Right ventricle myocardium superior (tissue), 1 donor: ENCODE data around the gene GABRB3. TPM values are rescaled to one million over a fixed set of nuclear protein-coding genes. Genes with fewer than 3 reads are reported as not detected.
"Not testable (repeated sequence)": the region's sequence is repeated elsewhere in the genome, so short reads cannot be mapped to it uniquely, and the experiment has no call there.

Experiments used
- ATAC-seq: fragments of 200-7000 bp; cut with Tn5 transposase; one replicate; pipeline ENCODE4 v1.9.1; 2020; ENCODE audit warnings: mild to moderate bottlenecking; ENCODE audit not compliant: poor library complexity
- DNase-seq: peaks from one replicate; pipeline ENCODE4 v3.0.0-alpha.2; 2020
- intact Hi-C: fragments of 100-400 bp; cut with DNase I; formaldehyde crosslinking; loops from one replicate; pipeline ENCODE4 v1.11.2; 2022
- total RNA-seq: library from RNA; stranded (reverse); fragmentation: NEBNext Ultra II Directional; extraction: Animal tissue kit (Norgen Biotek cat#: 25700); gene quantifications from one replicate; pipeline ENCODE4 v1.2.1, GENCODE V29; 2021
- donor health status: DM: no; HTN: yes; CAD: no; lungs with severe emphysema.

Gene GABRB3
- total RNA-seq, 1 donor from 2014 or later: 1.6 TPM

DNA sequence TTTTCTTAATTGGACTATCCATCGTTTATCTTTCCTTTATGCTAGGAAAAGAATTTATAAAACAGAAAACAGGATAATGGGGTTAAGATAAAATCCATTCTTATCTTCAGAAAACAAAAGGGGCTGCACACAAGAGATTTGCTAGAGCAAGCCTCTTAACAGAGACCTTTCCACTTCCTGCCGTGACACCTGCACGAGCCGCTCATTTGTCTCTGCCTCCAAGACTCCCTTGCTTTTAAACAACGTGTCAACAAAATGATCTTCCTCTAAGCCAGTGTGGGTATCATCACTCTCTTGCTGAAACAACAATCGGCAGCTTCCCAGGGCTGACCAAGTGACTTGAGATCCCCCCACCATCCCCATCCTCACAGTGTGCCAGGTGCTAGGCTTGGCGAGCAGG is 33.1 kb downstream of the GABRB3 start:
- intact Hi-C loops: no loop called here

GRCh38 chr15:26738996-26739395 is 33.9 kb downstream of the GABRB3 start:
- no peak for ATAC-seq

More for the DNA sequence above, 33.1 kb downstream of the GABRB3 start:
- ATAC-seq (no peak), DNase-seq (no peak)

GRCh38 chr15:26736502-26737248 is 36.2 kb downstream of the GABRB3 start:
- no peak for DNase-seq
- intact Hi-C loops: no loop called here
- ATAC-seq: no peak

More at GRCh38 chr15:26738996-26739395, 33.9 kb downstream of the GABRB3 start:
- no peak for DNase-seq
- intact Hi-C loops: no loop called here

DNA sequence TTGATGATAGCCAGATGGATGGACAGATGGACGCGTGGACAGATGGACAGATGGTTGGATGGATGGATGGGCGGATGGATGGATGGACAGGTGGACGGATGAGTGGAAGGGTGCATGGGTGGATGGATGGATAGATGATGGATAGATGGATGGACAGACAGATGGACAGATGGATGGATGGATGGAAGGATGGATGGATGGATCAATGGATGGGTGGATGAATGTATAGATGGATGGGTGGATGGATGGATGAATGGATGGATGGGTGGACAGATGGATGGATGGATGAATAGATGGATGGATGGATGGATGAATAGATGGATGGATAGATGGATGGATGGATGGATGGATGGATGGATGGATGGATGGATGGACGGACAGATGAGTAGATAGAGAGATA is 40.9 kb downstream of the GABRB3 start:
- ATAC-seq (no peak), DNase-seq (no peak)
- intact Hi-C loops: no loop called here

- intact Hi-C loops: no loop called here
Observed at GRCh38 chr15:26729581-26729980, 43.3 kb downstream of the GABRB3 start.

GRCh38 chr15:26729030-26729429 is 43.8 kb downstream of the GABRB3 start:
- DNase-seq (no peak), ATAC-seq (no peak)
- intact Hi-C loops: no loop called here

More at GRCh38 chr15:26729581-26729980, 43.3 kb downstream of the GABRB3 start:
- no peak for DNase-seq
- ATAC-seq: no peak

GRCh38 chr15:26724381-26725150 is 48.3 kb downstream of the GABRB3 start:
- intact Hi-C loops: no loop called here
- DNase-seq (no peak), ATAC-seq (no peak)

GRCh38 chr15:26722621-26723160 is 50.2 kb downstream of the GABRB3 start:
- intact Hi-C loops: no loop called here
- no peak for DNase-seq
- ATAC-seq: no peak

- ATAC-seq (no peak), DNase-seq (no peak)
- intact Hi-C loops: no loop called here
Observed at GRCh38 chr15:26721232-26721967, 51.5 kb downstream of the GABRB3 start.

DNA sequence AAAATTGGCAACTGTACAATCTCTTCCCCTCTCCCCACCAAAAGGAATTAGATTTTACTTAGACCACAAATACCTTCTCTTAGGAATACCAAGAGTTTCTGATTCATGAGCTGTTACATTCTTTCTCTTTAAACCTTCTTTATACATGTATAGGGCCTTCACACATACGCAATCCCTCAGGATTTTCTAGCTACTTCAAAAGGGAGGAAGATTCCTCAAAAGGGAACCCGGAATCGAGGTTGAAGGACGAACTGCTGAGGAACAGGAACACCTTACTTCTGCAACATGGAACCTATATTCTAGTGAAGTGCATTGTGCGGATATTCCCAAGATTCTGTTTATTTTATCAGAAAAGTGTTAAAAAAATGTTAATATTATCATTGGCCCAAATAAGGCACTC is 52.3 kb downstream of the GABRB3 start:
- ATAC-seq (no peak), DNase-seq (no peak)
- intact Hi-C loops: no loop called here

- ATAC-seq, intact Hi-C loops, DNase-seq: not testable (repeated sequence)
Observed at GRCh38 chr15:26719866-26720265, 53.0 kb downstream of the GABRB3 start.

DNA sequence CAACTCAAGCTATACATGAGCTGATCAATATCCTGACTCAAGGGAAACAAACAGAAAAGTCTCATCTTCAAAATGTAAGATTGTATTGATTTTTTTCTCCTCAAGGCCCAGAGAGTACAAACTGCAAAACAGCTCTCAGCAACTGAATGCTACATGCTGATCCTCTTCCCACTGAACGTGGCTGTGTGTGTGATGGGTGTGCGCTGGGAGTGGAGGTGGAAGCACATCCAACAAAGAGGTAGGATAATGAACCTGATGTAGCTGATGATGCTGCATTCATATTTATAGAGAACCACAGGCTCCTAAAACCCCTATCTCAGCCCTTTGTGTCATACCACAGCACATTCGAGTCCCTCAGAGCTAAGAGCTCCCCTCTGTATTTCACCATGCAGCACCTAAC is 56.8 kb downstream of the GABRB3 start:
- intact Hi-C loops: no loop called here
- DNase-seq: no peak
- no peak for ATAC-seq

GRCh38 chr15:26713498-26713897 is 59.4 kb downstream of the GABRB3 start:
- intact Hi-C loops: no loop called here
- ATAC-seq (no peak), DNase-seq (no peak)

DNA sequence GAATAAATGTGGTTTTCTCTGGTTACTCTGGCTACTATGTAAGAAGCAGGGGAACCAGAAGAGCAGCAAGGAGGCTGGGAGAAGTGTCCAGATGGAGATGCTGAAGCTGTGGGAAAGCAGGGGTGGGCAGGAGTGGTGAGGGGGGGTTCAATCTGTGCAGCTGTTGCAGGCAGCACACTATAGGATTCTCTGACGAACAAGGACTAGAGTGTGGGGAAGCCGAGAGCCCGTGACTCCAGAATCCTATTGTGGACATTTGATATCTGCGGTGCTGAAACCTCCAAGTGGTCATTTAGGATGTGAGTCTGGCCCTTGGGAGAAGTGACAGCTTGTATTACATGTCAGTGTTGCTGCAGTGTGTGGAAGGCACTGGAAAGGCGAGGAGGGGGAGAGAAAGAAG is 60.5 kb downstream of the GABRB3 start:
- intact Hi-C loops: no loop called here
- DNase-seq (no peak), ATAC-seq (no peak)

GRCh38 chr15:26711445-26711844 is 61.4 kb downstream of the GABRB3 start:
- intact Hi-C loops: no loop called here
- ATAC-seq (no peak), DNase-seq (no peak)

DNA sequence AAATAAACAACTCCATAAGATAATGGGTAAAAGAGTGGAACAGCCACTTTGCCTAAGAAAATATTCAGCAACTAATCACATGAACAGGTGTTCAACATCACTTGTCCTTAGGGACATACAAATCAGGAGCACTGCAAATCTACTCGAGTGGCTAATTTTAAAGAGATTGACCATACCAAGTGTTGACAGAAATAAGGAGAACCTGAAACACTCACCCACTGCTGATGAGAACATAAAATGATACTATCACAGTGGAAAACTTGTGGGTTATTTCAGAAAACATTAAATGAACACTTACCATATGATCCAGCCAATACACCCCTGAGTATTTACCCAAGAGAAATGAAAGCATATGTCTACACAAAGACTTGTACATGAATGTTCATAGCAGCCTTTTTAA is 70.5 kb downstream of the GABRB3 start:
- DNase-seq: no peak
- no peak for ATAC-seq
- intact Hi-C loops: no loop called here

- ATAC-seq (no peak), DNase-seq (no peak)
- intact Hi-C loops: no loop called here
Observed at GRCh38 chr15:26698555-26698954, 74.3 kb downstream of the GABRB3 start.

- DNase-seq (no peak), ATAC-seq (no peak)
- intact Hi-C loops: no loop called here
Observed at GRCh38 chr15:26697913-26698312, 75.0 kb downstream of the GABRB3 start.

DNA sequence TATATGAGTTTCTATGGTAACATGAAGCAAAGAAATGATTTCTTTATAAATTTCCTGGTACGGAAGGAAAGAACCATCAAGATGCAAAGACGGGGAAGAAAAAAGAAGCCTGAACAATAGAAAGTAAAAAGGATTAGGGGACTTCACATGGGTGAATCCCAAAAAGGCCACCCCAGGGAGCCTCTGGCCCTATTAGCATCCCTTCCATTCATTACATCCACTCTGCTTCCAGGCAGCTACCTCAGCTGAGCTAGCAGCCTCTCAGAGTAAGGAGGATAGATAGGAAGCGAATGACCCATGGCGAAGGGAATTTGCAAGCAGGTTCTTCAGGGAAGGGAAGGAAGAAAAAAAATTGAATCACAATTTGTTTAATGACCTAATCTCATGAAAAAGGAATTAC is 81.6 kb downstream of the GABRB3 start:
- intact Hi-C loops: no loop called here
- ATAC-seq (no peak), DNase-seq (no peak)
